DND-41 (cell line): ENCODE data around the gene UGGT2.

Source experiments
- ATAC-seq: fragments of 200-7000 bp; cut with Tn5 transposase; 3 replicates; pipeline ENCODE4 v1.9.1; 2021; ENCODE audit warnings: low read depth; ENCODE audit not compliant: insufficient read depth
- DNase-seq: peaks from one replicate; pipeline ENCODE4 v3.0.0-alpha.2; 2020
- H2AFZ ChIP-seq: 2 replicates; pipeline ENCODE4 v1.6.0; 2012; ENCODE audit warnings: low read depth, low read length
- H3K27ac ChIP-seq: 2 replicates; pipeline ENCODE4 v1.5.1; 2012; ENCODE audit warnings: low read length, inconsistent platforms
- H3K27me3 ChIP-seq: fragments of 200-600 bp; sonication (generic); 2 replicates; pipeline ENCODE4 v1.6.0; 2012; ENCODE audit warnings: low read length, mild to moderate bottlenecking, inconsistent platforms; ENCODE audit not compliant: insufficient read depth, poor library complexity
- H3K36me3 ChIP-seq: 2 replicates; pipeline ENCODE4 v1.5.1; 2012; ENCODE audit warnings: low read length, inconsistent platforms; ENCODE audit not compliant: insufficient read depth
- H3K4me1 ChIP-seq: 2 replicates; pipeline ENCODE4 v1.5.1; 2012; ENCODE audit warnings: mild to moderate bottlenecking, low read length; ENCODE audit not compliant: insufficient read depth
- H3K4me2 ChIP-seq: 2 replicates; pipeline ENCODE4 v1.6.0; 2012; ENCODE audit warnings: mild to moderate bottlenecking, moderate library complexity, low read length, inconsistent platforms; ENCODE audit not compliant: insufficient read depth
- H3K4me3 ChIP-seq, 2 experiments: fragments of 200-600 bp in 1 of 2; shearing (Covaris generic) in 1 of 2; 2 replicates each; pipeline ENCODE4 v1.5.1; 2012 to 2016; ENCODE audit warnings: inconsistent platforms in 2 of 2, low read length in 2 of 2, mild to moderate bottlenecking in 2 of 2, low read depth in 1 of 2, moderate library complexity in 1 of 2
- H3K79me2 ChIP-seq: 2 replicates; pipeline ENCODE4 v1.6.0; 2012; ENCODE audit warnings: low read length, inconsistent platforms; ENCODE audit not compliant: insufficient read depth
- H3K9ac ChIP-seq: 2 replicates; pipeline ENCODE4 v1.6.0; 2012; ENCODE audit warnings: low read depth, mild to moderate bottlenecking, inconsistent platforms, low read length, moderate library complexity
- H3K9me3 ChIP-seq: 2 replicates; pipeline ENCODE4 v1.5.1; 2012; ENCODE audit warnings: low read length, moderate library complexity, mild to moderate bottlenecking, inconsistent platforms; ENCODE audit not compliant: insufficient read depth, severe bottlenecking
- H4K20me1 ChIP-seq: 2 replicates; pipeline ENCODE4 v1.6.0; 2012; ENCODE audit warnings: low read length; ENCODE audit not compliant: insufficient read depth
- CTCF ChIP-seq: IDR thresholded peaks from 2 replicates; pipeline ENCODE4 v1.5.1; 2012; ENCODE audit warnings: borderline replicate concordance, low read length, moderate library complexity, mild to moderate bottlenecking; ENCODE audit not compliant: poor library complexity, severe bottlenecking; ENCODE audit errors: extremely low read depth
- EZH2 ChIP-seq: IDR thresholded peaks from 3 replicates; pipeline ENCODE4 v1.6.1; 2012; ENCODE audit warnings: borderline replicate concordance, low read depth, mild to moderate bottlenecking, moderate library complexity, low read length, inconsistent platforms; ENCODE audit not compliant: severe bottlenecking

UGGT2 gene

GRCh38 chr13:95906999-95907398, 146.2 kb downstream of the UGGT2 start:
- Histone ChIP-seq H3K79me2 (no peaks in the 10 kb centered on the region), H3K4me2 (no peak overlapping the region), H4K20me1 (no peaks in the 10 kb centered on the region), H3K4me3 (no peak overlapping the region), H3K9me3 (no peaks in the 10 kb centered on the region), H3K4me1 (no peaks in the 10 kb centered on the region), H2AFZ (no peak overlapping the region), H3K9ac (no peak overlapping the region), H3K27me3 (no peaks in the 10 kb centered on the region), H3K27ac (no peak overlapping the region), H3K36me3 (no peaks in the 10 kb centered on the region)
- TF ChIP-seq CTCF (no peak), EZH2 (no peak)
- ATAC-seq (no peak), DNase-seq (no peak)

DNA sequence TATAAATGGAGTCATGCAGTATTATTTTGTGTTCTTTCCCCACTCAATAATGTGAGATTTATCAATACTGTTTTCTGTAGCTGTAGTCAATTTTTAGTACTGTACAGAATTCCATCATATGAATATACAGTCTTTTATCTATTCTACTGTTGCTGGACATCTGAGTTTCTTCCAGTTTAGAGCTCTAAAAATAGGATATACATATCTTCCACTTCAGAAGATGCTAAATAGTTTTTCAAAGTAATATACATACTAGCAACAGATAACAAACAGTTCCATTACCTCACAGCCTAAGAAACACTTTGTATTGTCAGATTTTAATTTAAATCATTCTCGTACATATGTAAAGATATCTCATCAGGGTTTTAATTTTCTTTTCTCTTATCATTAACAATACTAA, 149.6 kb downstream of the UGGT2 start:
- H3K4me2 ChIP-seq = no peak overlapping the region
- H3K9ac ChIP-seq = no peak overlapping the region
- no peaks in the 10 kb centered on the region for H4K20me1 ChIP-seq
- H3K36me3 ChIP-seq = no peaks in the 10 kb centered on the region
- H3K4me1 ChIP-seq = no peaks in the 10 kb centered on the region
- no peaks in the 10 kb centered on the region for H3K9me3 ChIP-seq
- DNase-seq (no peak), ATAC-seq (no peak)
- H3K4me3 ChIP-seq = no peak overlapping the region
- no peaks in the 10 kb centered on the region for H3K27me3 ChIP-seq
- TF ChIP-seq CTCF = no peak
- no peak for TF ChIP-seq EZH2
- H3K79me2 ChIP-seq = no peaks in the 10 kb centered on the region
- no peak overlapping the region for H3K27ac ChIP-seq
- H2AFZ ChIP-seq = no peak overlapping the region

DNA sequence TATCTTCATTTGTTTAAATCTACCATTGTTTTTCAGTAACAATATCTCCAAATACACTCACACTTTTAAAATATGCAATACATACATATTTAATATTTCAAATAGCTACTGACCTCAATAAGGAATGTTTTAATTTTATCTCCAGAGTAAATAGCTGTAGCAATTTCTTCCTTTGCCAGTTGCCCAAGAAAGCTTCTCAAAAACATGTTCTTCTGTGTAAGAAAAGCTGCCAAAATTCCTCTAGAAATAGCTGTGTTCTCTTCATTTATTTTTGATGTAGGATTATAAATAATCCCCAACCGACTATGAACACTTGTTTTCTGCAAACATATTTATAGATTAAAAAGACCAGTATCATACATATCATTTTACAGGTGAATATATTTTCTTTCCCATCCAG, 150.5 kb downstream of the UGGT2 start:
- no peak for ATAC-seq
- H3K9ac ChIP-seq = no peak overlapping the region

More for the DNA sequence above, 150.5 kb downstream of the UGGT2 start:
- DNase-seq = no peak
- Histone ChIP-seq H3K79me2 (no peaks in the 10 kb centered on the region), H3K4me3 (no peak overlapping the region; a peak in 1 of 4 replicates), H3K27ac (no peak overlapping the region), H3K36me3 (no peaks in the 10 kb centered on the region), H3K9me3 (no peaks in the 10 kb centered on the region), H3K27me3 (no peaks in the 10 kb centered on the region), H3K4me1 (no peaks in the 10 kb centered on the region), H3K4me2 (no peak overlapping the region), H4K20me1 (no peaks in the 10 kb centered on the region), H2AFZ (no peak overlapping the region)
- no peak for TF ChIP-seq EZH2
- no peak for TF ChIP-seq CTCF
